DND-41 (cell line): Measurements from ENCODE around the gene HEATR1.
"Not testable (repeated sequence)": the region's sequence is repeated elsewhere in the genome, so short reads cannot be mapped to it uniquely, and the experiment has no call there.

ENCODE experiments used
- ATAC-seq: fragments of 200-7000 bp; cut with Tn5 transposase; 3 replicates; pipeline ENCODE4 v1.9.1; 2021; ENCODE audit warnings: low read depth; ENCODE audit not compliant: insufficient read depth
- DNase-seq: peaks from one replicate; pipeline ENCODE4 v3.0.0-alpha.2; 2020
- H2AFZ ChIP-seq: 2 replicates; pipeline ENCODE4 v1.6.0; 2012; ENCODE audit warnings: low read depth, low read length
- H3K27ac ChIP-seq: 2 replicates; pipeline ENCODE4 v1.5.1; 2012; ENCODE audit warnings: low read length, inconsistent platforms
- H3K27me3 ChIP-seq: fragments of 200-600 bp; sonication (generic); 2 replicates; pipeline ENCODE4 v1.6.0; 2012; ENCODE audit warnings: low read length, mild to moderate bottlenecking, inconsistent platforms; ENCODE audit not compliant: insufficient read depth, poor library complexity
- H3K36me3 ChIP-seq: 2 replicates; pipeline ENCODE4 v1.5.1; 2012; ENCODE audit warnings: low read length, inconsistent platforms; ENCODE audit not compliant: insufficient read depth
- H3K4me1 ChIP-seq: 2 replicates; pipeline ENCODE4 v1.5.1; 2012; ENCODE audit warnings: mild to moderate bottlenecking, low read length; ENCODE audit not compliant: insufficient read depth
- H3K4me2 ChIP-seq: 2 replicates; pipeline ENCODE4 v1.6.0; 2012; ENCODE audit warnings: mild to moderate bottlenecking, moderate library complexity, low read length, inconsistent platforms; ENCODE audit not compliant: insufficient read depth
- H3K4me3 ChIP-seq, 2 experiments: fragments of 200-600 bp in 1 of 2; shearing (Covaris generic) in 1 of 2; 2 replicates each; pipeline ENCODE4 v1.5.1; 2012 to 2016; ENCODE audit warnings: inconsistent platforms in 2 of 2, low read length in 2 of 2, mild to moderate bottlenecking in 2 of 2, low read depth in 1 of 2, moderate library complexity in 1 of 2
- H3K79me2 ChIP-seq: 2 replicates; pipeline ENCODE4 v1.6.0; 2012; ENCODE audit warnings: low read length, inconsistent platforms; ENCODE audit not compliant: insufficient read depth
- H3K9ac ChIP-seq: 2 replicates; pipeline ENCODE4 v1.6.0; 2012; ENCODE audit warnings: low read depth, mild to moderate bottlenecking, inconsistent platforms, low read length, moderate library complexity
- H3K9me3 ChIP-seq: 2 replicates; pipeline ENCODE4 v1.5.1; 2012; ENCODE audit warnings: low read length, moderate library complexity, mild to moderate bottlenecking, inconsistent platforms; ENCODE audit not compliant: insufficient read depth, severe bottlenecking
- H4K20me1 ChIP-seq: 2 replicates; pipeline ENCODE4 v1.6.0; 2012; ENCODE audit warnings: low read length; ENCODE audit not compliant: insufficient read depth
- CTCF ChIP-seq: IDR thresholded peaks from 2 replicates; pipeline ENCODE4 v1.5.1; 2012; ENCODE audit warnings: borderline replicate concordance, low read length, moderate library complexity, mild to moderate bottlenecking; ENCODE audit not compliant: poor library complexity, severe bottlenecking; ENCODE audit errors: extremely low read depth
- EZH2 ChIP-seq: IDR thresholded peaks from 3 replicates; pipeline ENCODE4 v1.6.1; 2012; ENCODE audit warnings: borderline replicate concordance, low read depth, mild to moderate bottlenecking, moderate library complexity, low read length, inconsistent platforms; ENCODE audit not compliant: severe bottlenecking

HEATR1 gene

GRCh38 chr1:236508593-236509027 is 95.7 kb downstream of the HEATR1 start:
- ATAC-seq (no peak), DNase-seq (no peak)
- Histone ChIP-seq H3K4me2 (no peak overlapping the region), H3K4me3 (no peak overlapping the region), H3K27me3 (no peaks in the 10 kb centered on the region), H3K9me3 (no peaks in the 10 kb centered on the region), H3K79me2 (no peaks in the 10 kb centered on the region), H3K9ac (no peak overlapping the region), H3K36me3 (no peaks in the 10 kb centered on the region), H4K20me1 (no peaks in the 10 kb centered on the region), H3K27ac (no peak overlapping the region), H2AFZ (no peak overlapping the region), H3K4me1 (no peaks in the 10 kb centered on the region)
- no peak for TF ChIP-seq EZH2
- no peak for TF ChIP-seq CTCF

- DNase-seq = no peak
- H3K9me3 ChIP-seq = no peaks in the 10 kb centered on the region
- no peak overlapping the region for H3K27ac ChIP-seq
- no peak for TF ChIP-seq CTCF
- TF ChIP-seq EZH2 = no peak
- H2AFZ ChIP-seq = no peak overlapping the region
- no peaks in the 10 kb centered on the region for H3K4me1 ChIP-seq
- H3K36me3 ChIP-seq = no peaks in the 10 kb centered on the region
- no peak overlapping the region for H3K4me2 ChIP-seq
- no peaks in the 10 kb centered on the region for H3K79me2 ChIP-seq
- H4K20me1 ChIP-seq = no peaks in the 10 kb centered on the region
- no peaks in the 10 kb centered on the region for H3K27me3 ChIP-seq
- ATAC-seq = no peak
- H3K4me3 ChIP-seq = no peak overlapping the region
- H3K9ac ChIP-seq = no peak overlapping the region
Measured at GRCh38 chr1:236507022-236507700, 97.2 kb downstream of the HEATR1 start.

- H3K9ac ChIP-seq, H3K9me3 ChIP-seq, ATAC-seq, H3K4me1 ChIP-seq, H3K27me3 ChIP-seq, H3K27ac ChIP-seq, H3K79me2 ChIP-seq, H3K4me2 ChIP-seq, H3K4me3 ChIP-seq, DNase-seq, H3K36me3 ChIP-seq, H4K20me1 ChIP-seq, H2AFZ ChIP-seq: not testable (repeated sequence)
Measured at GRCh38 chr1:236504338-236504737, 100.0 kb downstream of the HEATR1 start.

- H3K4me3 ChIP-seq = no peak overlapping the region
- no peaks in the 10 kb centered on the region for H3K4me1 ChIP-seq
- no peak overlapping the region for H3K27ac ChIP-seq
- TF ChIP-seq EZH2 (no peak), CTCF (no peak)
- DNase-seq (no peak), ATAC-seq (no peak; the same call in 2 of the 3 replicates)
- no peak overlapping the region for H3K9ac ChIP-seq
- H4K20me1 ChIP-seq = no peaks in the 10 kb centered on the region
- no peaks in the 10 kb centered on the region for H3K9me3 ChIP-seq
- H3K36me3 ChIP-seq = no peaks in the 10 kb centered on the region
- H3K4me2 ChIP-seq = no peak overlapping the region
- no peaks in the 10 kb centered on the region for H3K27me3 ChIP-seq
- H2AFZ ChIP-seq = no peak overlapping the region
- no peaks in the 10 kb centered on the region for H3K79me2 ChIP-seq
Measured at GRCh38 chr1:236502972-236503639, 101.2 kb downstream of the HEATR1 start.
